Amygdala (tissue), 56 donors: ENCODE measurements around the gene WDFY1.
A peak's percentile ranks its signal among the peaks of the same experiment; 100 is the strongest.

Experiments used
- DNase-seq, 56 donors: peaks; one replicate each; lab custom pipeline; 2025; lab: John Stamatoyannopoulos, UW

Gene WDFY1, protein sequence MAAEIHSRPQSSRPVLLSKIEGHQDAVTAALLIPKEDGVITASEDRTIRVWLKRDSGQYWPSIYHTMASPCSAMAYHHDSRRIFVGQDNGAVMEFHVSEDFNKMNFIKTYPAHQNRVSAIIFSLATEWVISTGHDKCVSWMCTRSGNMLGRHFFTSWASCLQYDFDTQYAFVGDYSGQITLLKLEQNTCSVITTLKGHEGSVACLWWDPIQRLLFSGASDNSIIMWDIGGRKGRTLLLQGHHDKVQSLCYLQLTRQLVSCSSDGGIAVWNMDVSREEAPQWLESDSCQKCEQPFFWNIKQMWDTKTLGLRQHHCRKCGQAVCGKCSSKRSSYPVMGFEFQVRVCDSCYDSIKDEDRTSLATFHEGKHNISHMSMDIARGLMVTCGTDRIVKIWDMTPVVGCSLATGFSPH

DNA sequence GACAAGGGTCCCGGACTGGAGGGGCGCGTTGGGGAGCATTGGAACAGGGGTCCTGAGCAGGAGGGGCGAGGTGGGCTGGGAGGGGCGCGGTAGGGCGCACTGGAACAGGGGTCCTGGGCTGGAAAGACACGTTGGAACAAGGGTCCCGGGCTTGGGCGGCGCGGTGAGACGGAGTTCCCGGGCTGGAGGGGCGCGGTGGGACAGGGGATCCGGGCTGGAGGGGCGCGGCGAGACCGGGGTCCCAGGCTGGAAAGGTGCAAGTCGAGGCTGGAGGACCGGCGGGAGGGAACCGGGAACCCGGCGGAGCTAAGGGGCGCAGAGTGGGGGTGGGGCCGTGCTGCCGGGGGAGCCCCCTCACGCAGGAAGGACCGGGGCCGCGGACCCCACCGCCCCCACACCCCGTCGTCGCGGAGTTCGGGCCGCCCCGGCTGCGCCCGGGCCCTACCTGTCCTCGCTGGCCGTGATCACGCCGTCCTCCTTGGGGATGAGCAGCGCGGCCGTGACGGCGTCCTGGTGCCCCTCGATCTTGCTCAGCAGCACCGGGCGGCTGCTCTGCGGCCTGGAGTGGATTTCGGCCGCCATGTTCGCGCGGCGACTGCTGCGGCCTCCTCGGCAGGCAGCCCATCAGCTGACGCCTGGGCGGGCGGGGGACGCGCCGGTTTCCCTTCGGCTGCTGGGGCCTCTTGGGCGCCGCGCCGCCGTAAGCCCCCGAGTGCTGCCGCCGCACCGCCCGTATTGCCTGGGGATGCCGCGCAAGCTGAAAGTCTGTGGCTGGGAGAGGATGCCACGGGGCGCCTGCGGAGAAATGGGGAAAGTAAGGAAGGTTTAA, at the start of gene WDFY1:
TSS of gene WDFY1 (minus strand) at position 633 of the 829 bp plus-strand sequence. CDS start at position 582, 51 bp downstream.
- peak in 55 of 56 donors; percentile 37 to 94 (median 83) for DNase-seq

DNA sequence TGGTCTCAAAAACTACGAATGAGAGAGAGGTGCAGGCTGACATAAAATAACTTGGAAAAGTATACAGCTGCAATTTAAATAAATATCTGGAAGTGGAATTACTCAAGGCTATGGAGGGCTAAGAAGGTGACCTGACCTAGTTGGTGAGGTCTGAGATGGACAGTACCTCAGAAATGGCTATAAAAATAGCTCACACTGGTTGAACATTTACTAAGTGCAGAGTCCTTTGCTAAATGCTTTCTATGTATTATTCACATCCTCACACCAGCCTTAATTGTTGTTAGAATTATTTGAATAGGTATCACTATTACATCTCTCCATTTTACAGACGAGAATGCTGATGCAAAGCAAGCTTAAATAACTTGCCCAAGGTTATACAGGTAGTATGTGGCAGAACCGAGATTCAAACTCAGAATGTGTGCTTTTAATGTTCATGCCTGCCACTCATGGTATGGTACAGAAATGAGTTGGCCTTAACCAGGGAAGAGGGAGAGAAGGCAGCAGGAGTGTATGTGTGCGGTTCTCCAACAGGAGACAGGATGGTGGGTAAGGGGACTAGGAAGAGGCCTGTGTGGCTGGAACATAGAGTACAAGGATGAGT, 49.5 kb upstream of the WDFY1 start:
- DNase-seq: no peak

DNA sequence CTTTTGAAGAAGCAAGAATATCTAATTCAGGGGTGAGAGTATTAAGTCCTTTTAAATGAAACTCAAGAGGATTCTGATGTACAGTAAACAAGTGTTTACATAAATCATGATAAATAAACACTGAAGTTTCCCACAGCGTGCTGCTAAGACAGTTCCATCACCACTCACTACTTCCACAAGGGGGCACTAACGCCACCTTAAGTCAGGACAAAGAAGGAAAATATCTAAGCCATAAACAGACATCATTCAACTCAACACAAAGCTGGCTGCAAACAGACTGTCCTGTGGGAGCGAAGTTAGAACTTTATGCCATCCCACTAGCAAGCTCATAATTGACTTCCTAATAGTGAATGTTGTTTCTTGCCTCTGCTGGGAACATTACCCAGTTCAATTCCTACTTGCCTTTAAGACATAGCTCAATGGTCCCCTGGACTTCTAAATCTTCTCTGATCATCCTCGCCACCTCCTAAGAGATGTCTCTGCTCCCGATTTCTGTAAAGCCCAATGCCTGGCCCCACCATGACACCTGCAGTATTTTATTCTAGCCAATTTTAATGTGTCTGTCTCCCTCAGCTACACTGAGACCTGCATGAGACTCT, 48.6 kb upstream of the WDFY1 start:
- peak in 41 of 56 donors; percentile 4 to 86 (median 28) for DNase-seq

DNA sequence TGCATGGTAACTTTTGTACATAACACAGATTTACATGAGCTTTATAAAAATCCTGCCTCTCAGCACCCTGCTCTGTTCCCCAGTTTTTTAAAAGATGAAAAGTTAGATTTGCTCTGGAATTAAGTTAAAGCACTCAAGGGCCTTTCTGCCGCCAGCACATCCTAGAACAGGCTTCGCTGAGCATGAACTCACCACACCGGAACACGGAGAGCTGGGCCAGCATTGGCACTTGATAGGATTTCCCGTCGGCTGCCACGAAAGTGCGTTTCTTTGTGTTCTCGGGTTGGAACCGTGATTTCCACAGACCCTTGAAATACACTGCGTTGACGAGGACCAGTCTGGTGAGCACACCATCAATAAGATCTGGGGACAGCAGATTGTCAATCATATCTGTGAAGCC, 46.5 kb upstream of the WDFY1 start:
- no peak for DNase-seq

DNA sequence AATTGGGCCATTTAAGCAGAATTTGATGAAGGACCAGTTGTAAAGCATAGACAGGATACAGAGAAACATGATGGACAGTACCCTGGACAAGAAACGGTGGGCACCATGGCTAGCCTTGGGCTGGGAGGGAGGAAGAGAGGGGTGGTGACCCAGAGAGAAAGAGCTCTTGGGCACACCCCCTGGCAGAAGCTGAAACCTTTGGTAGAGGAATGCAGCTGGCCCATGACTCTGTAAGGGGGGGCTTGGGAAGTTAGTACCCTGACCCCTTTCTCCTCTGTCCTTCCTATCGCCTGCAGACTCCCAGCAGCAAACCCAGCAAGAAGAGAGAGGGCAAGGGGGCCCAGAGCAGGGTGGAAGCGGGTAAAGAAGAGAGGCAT, 44.7 kb upstream of the WDFY1 start:
- no peak for DNase-seq

DNA sequence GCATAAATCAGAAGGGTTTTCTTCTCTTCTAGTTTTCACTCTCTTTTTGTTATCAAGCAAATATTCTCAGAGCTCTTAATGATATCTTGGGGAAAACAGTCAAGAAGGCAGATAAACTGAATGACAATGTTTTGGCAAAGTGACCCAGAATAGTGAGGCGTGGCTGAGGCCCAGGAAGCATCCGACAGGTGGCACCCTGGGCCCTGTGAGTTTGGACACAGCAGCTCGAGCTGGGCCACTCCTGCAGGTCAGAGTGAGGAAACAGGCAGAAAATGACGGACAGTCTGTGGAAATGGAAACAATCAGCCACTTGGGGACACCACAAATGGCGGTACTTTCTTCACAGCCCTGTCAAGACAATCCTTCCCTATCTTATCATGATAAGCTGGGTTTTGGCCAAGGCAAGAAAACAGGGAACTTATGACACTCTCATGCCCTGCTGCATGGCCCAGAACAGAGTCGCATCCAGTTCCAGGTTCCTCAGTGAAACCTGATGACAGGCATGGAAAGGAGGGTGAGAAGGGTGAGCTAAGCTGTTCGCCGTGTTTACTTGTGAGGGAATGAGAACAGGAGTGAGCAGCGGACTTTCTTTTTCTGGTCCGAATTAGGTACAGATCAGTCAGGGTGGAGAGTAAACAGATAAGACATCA, 44.2 kb upstream of the WDFY1 start:
- no peak for DNase-seq

DNA sequence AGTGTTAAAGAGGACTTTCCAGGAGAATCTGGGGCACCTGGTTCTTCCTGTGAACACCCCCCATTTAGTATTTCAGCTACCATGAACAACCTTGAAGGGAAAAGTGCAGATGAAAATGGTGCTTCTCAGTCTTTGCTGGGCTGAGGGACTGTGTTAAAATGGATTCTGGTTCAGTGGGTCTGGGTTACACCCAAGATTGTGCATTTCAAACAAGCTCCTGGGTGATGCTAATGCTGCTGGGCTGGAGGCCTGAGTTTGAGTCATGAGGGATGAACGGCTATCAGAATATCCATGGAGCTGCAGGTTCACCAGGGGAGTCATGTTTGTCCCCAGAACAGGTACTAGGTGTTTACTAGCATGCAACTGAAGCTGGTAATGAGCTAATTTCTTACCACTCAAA, 36.1 kb upstream of the WDFY1 start:
- no peak for DNase-seq

DNA sequence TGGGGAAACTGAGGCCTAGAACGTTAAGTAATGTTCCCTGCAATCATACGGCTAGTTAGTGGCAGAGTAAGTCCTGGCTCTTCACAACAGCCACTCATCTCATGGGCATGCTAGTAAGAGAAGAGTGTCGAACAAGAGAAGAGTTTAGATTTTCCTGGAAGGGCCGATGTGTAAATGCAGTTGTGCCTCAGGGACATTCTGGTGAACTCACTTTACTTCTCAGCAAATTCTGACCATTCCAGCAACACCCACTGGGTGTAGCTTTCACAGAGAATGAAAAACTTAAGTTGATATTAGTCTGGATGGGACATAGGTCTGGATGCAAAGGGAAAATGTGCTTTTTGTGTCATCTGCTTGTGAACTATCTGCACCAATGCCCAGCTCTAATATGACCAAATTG, 35.7 kb upstream of the WDFY1 start:
- DNase-seq: no peak

DNA sequence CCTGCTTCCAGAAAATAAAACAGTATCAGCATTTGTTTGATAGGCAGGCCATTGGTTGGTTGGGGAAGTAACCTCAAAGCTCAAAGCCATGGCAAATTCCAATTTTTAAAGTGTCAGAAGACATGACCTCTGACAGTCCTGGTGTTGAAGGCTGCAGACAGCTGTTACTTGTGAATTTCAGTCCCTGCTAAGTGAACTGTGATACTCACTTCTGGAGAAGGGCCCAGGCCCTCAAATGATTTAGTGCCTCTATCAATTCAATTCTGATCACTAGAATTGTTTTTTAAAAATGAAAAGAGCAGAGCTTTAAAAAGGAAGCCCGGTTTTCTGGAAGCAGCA, 35.2 kb upstream of the WDFY1 start:
- DNase-seq: no peak

DNA sequence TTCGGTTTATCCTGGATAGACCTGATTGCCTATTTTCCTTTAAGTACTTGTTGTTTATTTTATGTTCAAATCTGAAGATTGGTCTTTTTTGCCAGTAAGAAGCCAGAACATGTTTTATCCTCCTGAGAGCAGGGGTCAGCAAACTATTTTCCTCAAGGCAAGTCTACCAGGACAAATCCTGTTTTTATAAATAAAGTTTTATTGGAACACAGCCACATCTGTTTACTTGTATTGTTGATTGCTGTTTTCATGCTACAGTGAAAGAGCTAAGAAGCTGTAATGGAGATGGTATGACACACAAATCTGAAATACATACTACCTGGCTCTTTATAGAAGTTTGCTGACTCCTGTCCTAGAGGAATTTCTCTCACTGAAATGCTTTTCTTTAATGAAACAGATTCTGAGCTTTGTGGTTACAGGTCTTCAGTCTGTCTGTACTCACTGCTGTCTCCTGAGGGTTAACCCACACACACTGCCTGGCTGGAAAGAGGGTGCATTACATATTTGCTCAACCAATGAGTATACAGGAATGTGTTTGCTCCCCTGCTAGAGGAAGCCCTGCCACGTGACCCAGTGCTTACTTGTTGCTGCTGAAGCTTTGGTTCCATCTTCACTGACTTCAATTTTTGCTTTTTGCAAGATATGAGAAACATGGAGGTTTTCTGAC, 34.7 kb upstream of the WDFY1 start:
- DNase-seq: no peak

DNA sequence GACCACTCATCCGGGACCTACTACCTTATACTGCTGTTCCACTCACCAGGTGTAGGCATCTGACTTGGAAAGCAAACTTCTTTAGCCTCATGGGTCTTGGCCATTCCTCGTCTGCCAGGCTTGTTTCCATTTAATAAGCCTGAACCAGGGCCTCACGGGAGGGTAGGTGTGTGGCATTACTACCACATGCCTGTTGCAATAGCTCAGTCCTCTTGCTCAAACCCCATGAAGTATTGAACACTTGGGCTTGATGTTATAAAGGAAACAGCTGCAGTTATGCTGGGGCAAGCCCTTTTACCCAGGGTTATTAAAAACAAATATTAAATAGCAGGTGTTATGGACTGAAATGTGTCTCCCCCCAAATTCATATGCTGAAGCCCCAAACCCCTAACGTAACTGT, 33.3 kb upstream of the WDFY1 start:
- no peak for DNase-seq

DNA sequence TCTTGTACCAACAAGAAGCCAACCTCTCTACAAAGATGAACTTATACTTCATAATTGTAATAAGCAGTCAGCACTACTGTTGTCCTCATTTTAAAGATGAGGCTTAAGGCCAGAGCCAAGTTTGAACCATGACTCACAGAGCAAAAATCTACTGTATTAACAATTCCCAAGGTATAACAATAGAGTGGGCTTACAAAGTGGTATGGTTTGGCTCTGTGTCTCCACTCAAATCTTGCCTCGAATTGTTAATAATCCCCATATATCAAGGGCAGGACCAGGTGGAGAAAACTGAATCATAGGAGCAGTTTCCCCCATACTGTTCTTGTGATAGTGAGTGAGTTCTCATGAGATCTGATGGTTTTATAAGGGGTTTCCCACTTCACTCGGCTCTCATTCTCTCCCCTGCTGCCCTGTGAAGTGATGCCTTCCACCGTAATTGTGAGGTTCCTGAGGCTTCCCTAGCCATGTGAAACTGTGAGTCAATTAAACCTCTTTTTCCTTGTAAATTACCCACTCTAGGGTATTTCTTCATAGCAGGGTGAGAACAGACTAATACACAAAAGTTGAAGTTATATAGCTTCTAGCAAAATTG, 31.6 kb upstream of the WDFY1 start:
- no peak for DNase-seq

DNA sequence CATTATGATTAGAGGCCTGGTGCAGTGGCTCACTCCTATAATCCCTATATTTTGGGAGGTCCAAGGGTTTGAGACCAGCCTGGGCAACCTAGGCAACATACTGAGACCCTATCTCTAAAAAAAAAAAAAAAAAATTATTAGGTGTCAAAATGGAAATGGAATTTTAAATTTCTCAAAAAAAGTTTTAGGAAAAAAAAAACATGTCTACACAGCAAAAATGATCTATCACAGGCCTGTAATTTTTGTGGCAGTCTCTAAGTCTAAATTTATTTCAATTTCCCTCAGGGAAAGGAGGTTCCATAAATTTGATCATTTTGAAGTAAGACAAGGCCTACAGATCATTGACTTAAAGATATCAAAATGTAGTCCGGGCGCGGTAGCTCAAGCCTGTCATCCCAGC, 28.5 kb upstream of the WDFY1 start:
- DNase-seq: no peak

DNA sequence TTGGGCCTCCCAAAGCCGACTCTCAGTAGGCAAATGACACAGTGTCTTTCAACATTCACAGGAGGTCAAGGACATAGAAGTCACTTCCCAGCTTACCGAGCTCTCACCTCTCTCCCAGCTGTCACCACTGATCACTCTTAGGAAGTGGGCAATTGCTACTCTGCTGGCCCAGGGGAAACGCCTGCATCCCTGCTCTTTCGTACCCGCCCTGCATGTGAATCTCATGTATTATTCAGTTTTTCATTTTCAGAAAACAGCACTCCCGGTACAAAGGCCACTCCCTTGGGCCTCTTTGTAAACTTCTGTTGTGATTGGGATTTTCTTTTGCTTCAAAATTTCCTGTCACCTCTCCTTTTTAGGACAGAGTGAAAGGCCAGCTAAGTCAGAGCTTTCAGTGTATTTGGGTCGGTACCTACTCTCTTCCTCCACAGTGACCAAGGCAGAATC, 27.5 kb upstream of the WDFY1 start:
- DNase-seq: no peak

DNA sequence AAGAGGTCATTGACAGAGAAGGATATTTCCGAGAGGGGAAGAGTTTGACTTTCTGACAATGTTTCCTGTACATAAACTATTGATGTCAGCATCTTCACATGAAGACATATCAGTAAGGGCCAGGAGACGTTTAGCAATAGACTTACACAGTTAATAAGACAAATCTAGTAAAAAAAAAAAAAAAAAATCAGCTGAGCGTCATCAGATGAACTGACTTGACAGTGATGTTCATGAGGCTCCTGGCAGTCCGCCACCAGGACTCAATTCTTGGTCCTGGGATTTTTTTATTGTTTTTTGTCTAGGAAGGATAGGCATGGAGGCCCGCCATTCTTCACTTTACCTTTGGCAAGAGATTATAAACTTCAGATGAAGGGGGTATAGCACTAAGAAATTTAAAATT, 26.6 kb upstream of the WDFY1 start:
- DNase-seq: no peak

DNA sequence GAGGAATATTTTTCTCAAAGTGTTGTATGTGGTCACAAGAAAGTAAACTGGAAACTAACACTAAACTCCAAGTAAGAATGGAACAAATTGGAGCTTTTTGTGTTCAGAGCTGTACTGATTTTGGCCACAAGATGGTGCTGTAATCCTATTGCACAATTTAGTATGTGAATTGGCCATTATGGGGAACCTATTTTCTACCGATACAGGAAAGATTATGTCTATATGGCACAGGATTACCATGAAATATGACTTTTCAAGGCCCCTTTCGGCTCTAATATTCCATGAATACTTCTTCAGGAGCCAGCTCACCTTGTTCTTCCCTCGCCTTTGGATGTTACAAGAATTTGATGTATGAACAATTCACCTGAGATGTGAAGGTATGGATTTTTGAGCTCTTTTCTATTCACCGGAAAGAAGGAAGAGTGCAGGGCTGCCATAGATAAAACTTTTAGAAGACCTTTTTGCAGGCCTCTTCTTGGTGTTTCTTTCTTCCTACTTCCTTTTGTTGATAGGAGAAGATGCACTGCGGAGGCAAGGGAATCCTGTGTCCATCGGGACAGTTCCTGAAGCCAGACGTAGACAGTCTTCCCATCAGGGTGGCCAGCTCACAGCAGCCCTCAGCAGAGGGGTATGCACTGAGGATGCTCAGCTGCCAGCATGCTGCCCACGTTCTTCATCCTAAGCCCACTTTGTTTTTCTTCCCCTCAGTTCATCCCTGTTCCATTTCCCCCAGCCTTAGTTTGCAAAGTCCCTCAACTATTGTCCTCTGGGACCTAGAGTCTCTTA, 25.4 kb upstream of the WDFY1 start:
- peak in 16 of 56 donors; percentile 2 to 79 (median 13) for DNase-seq

DNA sequence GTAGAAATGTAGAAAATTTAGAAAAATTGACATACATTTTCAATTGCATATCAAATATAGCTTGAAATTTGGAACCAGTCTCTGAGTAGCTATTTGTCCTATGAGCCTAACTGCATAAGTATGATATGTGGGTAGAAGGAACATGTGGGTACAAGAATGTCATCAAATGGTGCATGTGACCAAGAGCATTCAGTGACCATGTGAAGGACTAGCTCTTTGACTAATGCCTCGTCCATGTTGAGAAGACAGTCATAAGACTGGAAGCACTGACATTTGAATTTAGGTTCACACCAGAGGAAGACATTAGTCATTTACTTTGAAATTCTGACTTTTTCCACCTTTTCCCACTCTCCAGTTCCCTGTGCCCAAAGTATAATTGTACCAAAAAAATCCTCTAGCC, 24.7 kb upstream of the WDFY1 start:
- DNase-seq: no peak

DNA sequence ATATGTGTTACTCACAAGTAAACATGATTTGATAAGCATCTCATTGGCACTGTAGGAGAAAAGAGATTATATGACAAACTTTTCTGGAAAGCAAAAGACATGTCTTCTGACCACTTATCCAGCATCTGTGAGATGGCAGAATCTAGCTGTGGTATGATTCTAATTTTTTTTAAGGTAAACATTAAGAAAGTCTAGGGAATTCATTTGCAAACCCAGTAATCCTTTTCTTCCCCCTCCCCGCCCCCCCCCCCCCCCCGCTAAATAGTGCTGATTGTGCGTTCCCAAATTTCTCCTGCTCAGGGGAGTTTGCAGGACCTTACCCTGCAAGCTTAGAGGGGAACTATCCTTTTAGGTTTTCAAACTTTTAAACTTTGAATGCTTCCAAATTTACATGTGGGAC, 24.2 kb upstream of the WDFY1 start:
- DNase-seq: no peak

DNA sequence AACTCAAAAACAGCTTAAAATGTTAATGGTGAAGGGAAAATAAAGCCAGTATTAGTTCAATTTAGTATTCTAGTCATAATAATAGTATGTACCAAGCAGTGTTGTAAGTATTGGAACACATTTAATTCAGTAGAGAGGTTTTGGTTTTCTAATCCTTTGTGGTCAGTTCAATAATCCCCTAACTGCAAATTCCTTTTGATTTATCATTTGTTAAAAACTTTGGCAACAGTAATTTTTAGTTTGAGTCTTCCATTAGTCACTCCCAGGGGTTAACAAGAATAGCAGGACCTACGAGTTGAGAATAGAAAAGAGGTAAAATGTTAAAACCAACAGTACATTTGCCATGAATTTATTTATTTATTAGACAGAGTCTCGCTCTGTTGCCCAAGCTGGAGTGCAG, 22.8 kb upstream of the WDFY1 start:
- DNase-seq: no peak
